Fibroblast of villous mesenchyme (primary cell): Measurements from ENCODE around the gene OXCT1. TPM values are rescaled to one million over a fixed set of nuclear protein-coding genes. Genes with fewer than 3 reads are reported as not detected.
"Not testable (repeated sequence)": the region's sequence is repeated elsewhere in the genome, so short reads cannot be mapped to it uniquely, and the experiment has no call there.

Experiments
- DNase-seq: peaks from one replicate; pipeline ENCODE4 v3.0.0-alpha.2; 2010; ENCODE audit warnings: low read depth
- H3K4me3 ChIP-seq: 2 replicates; pipeline ENCODE4 v1.5.1; 2011; ENCODE audit warnings: low read depth, mild to moderate bottlenecking, low read length
- total RNA-seq: library from RNA; depleted of rRNA; stranded (reverse); fragments of >200 nt; gene quantifications from 2 replicates; pipeline ENCODE4 v1.2.3, GENCODE V29; 2012
- TF ChIP-seq, protein P1 (sequence below): IDR thresholded peaks from 2 replicates; pipeline ENCODE4 v1.5.1; 2012; ENCODE audit warnings: low read depth, mild to moderate bottlenecking, low read length; ENCODE audit not compliant: insufficient read depth

Gene OXCT1
- total RNA-seq, 1 donor, result 23.3 TPM

DNA sequence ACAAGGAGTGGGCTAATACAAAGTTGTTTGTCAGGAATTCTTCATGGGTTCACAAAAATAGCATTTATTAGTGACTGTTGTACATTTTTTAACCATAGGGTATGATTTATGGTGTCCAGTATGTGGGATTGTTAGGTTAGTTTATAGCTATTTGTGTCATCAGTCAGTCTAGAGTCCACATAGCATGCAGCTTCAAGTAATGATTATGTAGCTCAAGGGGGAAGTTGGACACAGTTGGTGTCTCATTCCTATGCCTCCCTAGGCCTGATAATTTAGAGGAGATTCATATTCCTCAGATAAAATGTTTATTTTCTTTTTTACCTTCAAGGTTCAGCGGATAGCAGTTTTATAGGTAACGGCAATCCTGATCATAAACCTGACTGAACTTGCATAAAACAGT, 153.8 kb downstream of the OXCT1 start:
- no peak for DNase-seq
- H3K4me3 ChIP-seq, result no peak overlapping the region
- TF ChIP-seq, protein P1, sequence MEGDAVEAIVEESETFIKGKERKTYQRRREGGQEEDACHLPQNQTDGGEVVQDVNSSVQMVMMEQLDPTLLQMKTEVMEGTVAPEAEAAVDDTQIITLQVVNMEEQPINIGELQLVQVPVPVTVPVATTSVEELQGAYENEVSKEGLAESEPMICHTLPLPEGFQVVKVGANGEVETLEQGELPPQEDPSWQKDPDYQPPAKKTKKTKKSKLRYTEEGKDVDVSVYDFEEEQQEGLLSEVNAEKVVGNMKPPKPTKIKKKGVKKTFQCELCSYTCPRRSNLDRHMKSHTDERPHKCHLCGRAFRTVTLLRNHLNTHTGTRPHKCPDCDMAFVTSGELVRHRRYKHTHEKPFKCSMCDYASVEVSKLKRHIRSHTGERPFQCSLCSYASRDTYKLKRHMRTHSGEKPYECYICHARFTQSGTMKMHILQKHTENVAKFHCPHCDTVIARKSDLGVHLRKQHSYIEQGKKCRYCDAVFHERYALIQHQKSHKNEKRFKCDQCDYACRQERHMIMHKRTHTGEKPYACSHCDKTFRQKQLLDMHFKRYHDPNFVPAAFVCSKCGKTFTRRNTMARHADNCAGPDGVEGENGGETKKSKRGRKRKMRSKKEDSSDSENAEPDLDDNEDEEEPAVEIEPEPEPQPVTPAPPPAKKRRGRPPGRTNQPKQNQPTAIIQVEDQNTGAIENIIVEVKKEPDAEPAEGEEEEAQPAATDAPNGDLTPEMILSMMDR, result no peak

DNA sequence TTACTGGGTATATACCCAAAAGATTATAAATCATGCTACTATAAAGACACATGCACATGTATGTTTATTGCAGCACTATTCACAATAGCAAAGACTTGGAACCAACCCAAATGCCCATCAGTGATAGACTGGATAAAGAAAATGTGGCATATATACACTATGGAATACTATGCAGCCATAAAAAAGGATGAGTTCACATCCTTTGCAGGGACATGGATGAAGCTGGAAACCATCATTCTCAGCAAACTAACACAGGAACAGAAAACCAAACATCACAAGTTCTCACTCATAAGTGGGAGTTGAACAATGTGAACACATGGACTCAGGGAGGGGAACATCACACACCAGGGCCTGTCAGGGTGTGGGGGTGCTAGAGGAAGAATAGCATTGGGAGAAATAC, 155.8 kb downstream of the OXCT1 start:
- not testable (repeated sequence) for DNase-seq, H3K4me3 ChIP-seq

DNA sequence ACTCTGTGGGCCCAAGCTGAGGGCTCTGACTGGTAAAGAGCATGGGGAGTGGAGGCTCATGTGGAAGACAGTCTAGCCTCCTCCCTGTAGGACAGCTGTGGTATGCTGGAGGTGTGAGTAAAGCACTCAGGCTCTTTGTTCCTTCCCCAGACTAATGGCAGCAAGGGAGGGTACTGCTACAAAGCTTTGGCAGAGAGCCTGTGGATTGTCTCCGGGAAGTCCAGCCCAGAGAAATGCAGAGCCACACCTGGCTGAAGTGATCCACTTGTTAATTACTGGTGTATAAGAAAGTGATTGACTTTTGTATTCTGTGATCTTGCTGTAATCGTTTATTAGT, 161.7 kb downstream of the OXCT1 start:
- H3K4me3 ChIP-seq, result no peak overlapping the region
- no peak for DNase-seq
- TF ChIP-seq, protein P1, result no peak

DNA sequence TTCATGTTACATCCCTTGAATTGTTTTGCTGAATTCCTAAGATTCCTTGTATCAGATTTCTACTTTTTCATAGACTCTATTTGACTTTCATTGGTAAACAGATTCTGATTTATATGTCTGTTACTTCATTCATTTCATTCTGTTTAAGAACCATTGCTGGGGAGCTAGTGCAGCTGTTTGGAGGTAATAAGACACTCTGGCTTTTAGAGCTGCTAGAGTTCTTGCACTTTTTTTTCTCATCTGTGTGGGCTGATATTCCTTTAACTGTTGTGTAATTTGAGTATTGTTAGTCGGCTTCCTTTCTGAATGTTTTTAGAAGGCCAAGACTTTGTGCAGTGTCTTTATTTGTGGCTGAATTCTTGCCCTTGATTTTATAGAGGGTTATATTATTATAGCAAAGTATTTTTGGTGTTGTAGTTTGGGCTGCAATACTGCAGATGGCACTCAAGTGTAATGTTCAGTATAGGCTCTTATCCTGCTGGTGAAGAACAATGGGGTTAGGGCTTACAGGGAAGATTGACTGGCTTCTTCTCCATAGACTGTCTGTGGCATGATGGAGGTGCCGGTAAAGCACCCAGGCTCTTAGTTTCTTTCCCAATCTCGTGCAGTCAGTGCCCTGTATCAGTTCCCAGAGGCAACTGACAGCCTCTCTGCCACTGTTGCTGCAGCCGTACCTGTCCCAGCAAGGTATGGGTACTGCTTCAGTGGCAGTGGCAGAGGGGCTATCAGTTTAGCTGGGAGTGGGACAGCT, 162.2 kb downstream of the OXCT1 start:
- TF ChIP-seq, protein P1, result peak; percentile 73
- no peak overlapping the region for H3K4me3 ChIP-seq
- peak; percentile 61 for DNase-seq

DNA sequence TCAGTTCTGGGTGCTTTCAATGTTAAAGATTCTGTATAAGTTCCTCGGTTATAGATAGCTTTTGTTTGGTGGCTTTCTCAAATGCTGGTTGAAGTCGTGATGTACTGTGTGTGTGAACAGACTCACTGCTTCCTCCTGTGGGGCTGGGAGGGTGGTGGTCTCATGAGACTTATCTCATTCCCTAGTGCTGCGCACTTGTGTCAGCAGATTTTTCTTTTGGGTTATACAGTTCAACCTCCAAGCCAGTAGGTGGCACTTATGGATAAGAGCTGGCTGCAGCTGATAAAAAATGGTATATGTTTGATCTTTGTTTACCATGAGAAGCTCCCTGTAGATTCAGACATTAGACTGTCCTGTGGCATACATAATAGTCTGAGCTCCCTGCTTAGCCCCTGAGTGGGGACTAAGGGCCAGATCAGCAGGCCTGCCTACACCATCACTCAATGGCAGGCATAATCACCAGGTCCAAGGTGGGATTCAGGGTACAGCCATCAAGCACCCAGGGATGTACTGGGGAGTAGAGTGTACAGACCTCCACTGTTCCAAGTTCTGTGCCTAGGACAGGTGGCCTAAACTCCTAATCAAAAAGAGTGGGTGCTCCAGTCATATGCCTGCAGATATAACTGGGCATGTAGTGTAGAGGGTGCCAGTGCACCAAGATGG, 174.2 kb downstream of the OXCT1 start:
- DNase-seq, result no peak
- H3K4me3 ChIP-seq, result no peak overlapping the region
- TF ChIP-seq, protein P1, result peak; percentile 36

DNA sequence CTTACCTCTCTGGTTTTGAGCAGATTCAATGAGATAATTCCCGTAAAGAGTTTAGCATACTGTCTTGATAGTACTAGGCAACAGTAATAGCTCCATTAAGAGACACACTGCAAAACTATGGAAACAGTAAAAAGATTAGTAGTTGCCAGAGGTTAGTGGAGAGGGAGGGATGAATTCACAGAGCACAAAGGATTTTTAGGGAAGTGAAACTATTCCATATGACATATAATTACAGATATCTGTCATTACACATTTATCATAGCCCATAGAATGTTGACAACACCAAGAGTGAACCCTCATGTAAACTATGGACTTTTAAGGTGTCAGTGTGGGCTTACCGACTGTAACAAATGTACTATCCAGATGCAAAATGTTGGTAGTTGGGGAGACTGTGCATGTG, 183.5 kb downstream of the OXCT1 start:
- H3K4me3 ChIP-seq, result no peak overlapping the region
- DNase-seq, result no peak
- TF ChIP-seq, protein P1, result no peak

DNA sequence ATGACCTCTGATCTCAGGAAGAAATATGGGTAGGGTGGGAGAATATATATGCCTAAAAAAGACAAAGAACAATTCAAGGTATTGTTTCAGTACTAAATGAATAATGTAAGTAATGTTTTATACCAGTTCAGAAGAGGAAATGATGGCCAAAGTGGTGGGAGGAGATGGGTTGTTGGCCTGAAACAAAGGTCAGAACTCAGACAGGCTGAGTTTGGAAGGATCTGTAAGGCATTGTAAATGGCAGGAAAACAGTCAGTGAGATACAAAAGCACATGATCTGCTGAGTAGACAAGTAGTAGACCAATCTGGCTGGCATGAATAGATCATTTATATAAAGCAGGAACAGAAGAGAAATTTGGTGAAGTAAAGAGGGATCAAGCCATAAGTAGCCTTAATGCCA, 184.0 kb downstream of the OXCT1 start:
- DNase-seq, result no peak
- TF ChIP-seq, protein P1, result no peak
- no peak overlapping the region for H3K4me3 ChIP-seq
